Mesenchymal stem cell (in vitro differentiated cells and primary cell): ENCODE results near the gene ELAVL1.

Experiments
- DNase-seq: peaks from one replicate; pipeline ENCODE4 v3.0.0-alpha.2; 2013
- H2AFZ ChIP-seq: one replicate; pipeline ENCODE4 v1.6.1; 2013; ENCODE audit warnings: low read depth, mild to moderate bottlenecking, control low read depth, inconsistent platforms, low read length, moderate library complexity
- H2AK5ac ChIP-seq: 2 replicates; pipeline ENCODE4 v1.6.1; 2013; ENCODE audit warnings: low read length, moderate library complexity, mild to moderate bottlenecking, inconsistent platforms; ENCODE audit not compliant: severe bottlenecking
- H2BK120ac ChIP-seq: one replicate; pipeline ENCODE4 v1.6.1; 2013; ENCODE audit warnings: low read depth, mild to moderate bottlenecking, inconsistent platforms, low read length, moderate library complexity
- H2BK12ac ChIP-seq, 2 experiments: one replicate each; pipeline ENCODE4 v1.6.1; 2013; ENCODE audit warnings: inconsistent platforms in 2 of 2, low read length in 2 of 2, mild to moderate bottlenecking in 2 of 2, moderate library complexity in 2 of 2, control low read depth in 1 of 2
- H2BK15ac ChIP-seq: one replicate; pipeline ENCODE4 v1.6.1; 2013; ENCODE audit warnings: mild to moderate bottlenecking, low read depth, inconsistent platforms; ENCODE audit not compliant: poor library complexity, severe bottlenecking
- H2BK5ac ChIP-seq: 2 replicates; pipeline ENCODE4 v1.6.1; 2013; ENCODE audit warnings: low read depth, mild to moderate bottlenecking, low read length, control low read depth, inconsistent platforms; ENCODE audit not compliant: poor library complexity, severe bottlenecking
- H3K14ac ChIP-seq, 2 experiments: one replicate each; pipeline ENCODE4 v1.6.1; 2013; ENCODE audit warnings: inconsistent platforms in 2 of 2, low read length in 2 of 2, control low read depth in 1 of 2, mild to moderate bottlenecking in 1 of 2, moderate library complexity in 1 of 2
- H3K18ac ChIP-seq, 2 experiments: one replicate each; pipeline ENCODE4 v1.6.1; 2013; ENCODE audit warnings: inconsistent platforms in 2 of 2, low read length in 2 of 2, control low read depth in 1 of 2, low read depth in 1 of 2, mild to moderate bottlenecking in 1 of 2
- H3K23ac ChIP-seq, 2 experiments: one replicate each; pipeline ENCODE4 v1.6.1; 2013; ENCODE audit warnings: inconsistent platforms in 2 of 2, low read length in 2 of 2, mild to moderate bottlenecking in 2 of 2, moderate library complexity in 2 of 2, control low read depth in 1 of 2
- H3K27ac ChIP-seq: 2 replicates; pipeline ENCODE4 v1.5.1; 2013; ENCODE audit warnings: mild to moderate bottlenecking, moderate library complexity, low read length, control low read depth, inconsistent platforms; ENCODE audit not compliant: poor library complexity, severe bottlenecking
- H3K27me3 ChIP-seq, 2 experiments: 2 replicates each; pipeline versions ENCODE4 v1.6.1 to v1.7.0; 2013; ENCODE audit warnings: low read length in 2 of 2, mild to moderate bottlenecking in 2 of 2, moderate library complexity in 2 of 2, control low read depth in 1 of 2, inconsistent platforms in 1 of 2; ENCODE audit not compliant: control insufficient read depth in 1 of 2, insufficient read depth in 1 of 2
- H3K36me3 ChIP-seq, 2 experiments: 2 replicates each; pipeline versions ENCODE4 v1.6.1 to v1.7.0; 2013; ENCODE audit warnings: low read length in 2 of 2, control low read depth in 1 of 2, inconsistent platforms in 1 of 2, low read depth in 1 of 2, mild to moderate bottlenecking in 1 of 2; ENCODE audit not compliant: insufficient read depth in 2 of 2, control insufficient read depth in 1 of 2
- H3K4ac ChIP-seq, 2 experiments: one replicate each; pipeline ENCODE4 v1.6.1; 2013; ENCODE audit warnings: inconsistent platforms in 2 of 2, low read length in 2 of 2, mild to moderate bottlenecking in 2 of 2, moderate library complexity in 2 of 2, control low read depth in 1 of 2, low read depth in 1 of 2
- H3K4me1 ChIP-seq: 2 replicates; pipeline ENCODE4 v1.6.1; 2013; ENCODE audit warnings: low read depth, low read length, control low read depth; ENCODE audit not compliant: control insufficient read depth, insufficient read depth
- H3K4me2 ChIP-seq: 2 replicates; pipeline ENCODE4 v1.6.1; 2013; ENCODE audit warnings: low read length, mild to moderate bottlenecking, inconsistent platforms; ENCODE audit not compliant: poor library complexity, severe bottlenecking
- H3K4me3 ChIP-seq, 2 experiments: 2 replicates each; pipeline versions ENCODE4 v1.5.1 to v1.7.0; 2013; ENCODE audit warnings: low read length in 2 of 2, mild to moderate bottlenecking in 2 of 2, control low read depth in 1 of 2, low read depth in 1 of 2; ENCODE audit not compliant: insufficient read depth in 1 of 2
- H3K79me1 ChIP-seq: replicated peaks from 2 replicates; pipeline ENCODE4 v1.6.1; 2013; ENCODE audit warnings: mild to moderate bottlenecking, control low read depth, low read length, inconsistent platforms; ENCODE audit not compliant: poor library complexity, severe bottlenecking
- H3K9ac ChIP-seq: 2 replicates; pipeline ENCODE4 v1.7.0; 2013; ENCODE audit warnings: mild to moderate bottlenecking, low read length, moderate library complexity
- H3K9me3 ChIP-seq: 2 replicates; pipeline ENCODE4 v1.7.0; 2013; ENCODE audit warnings: mild to moderate bottlenecking, low read length; ENCODE audit not compliant: control insufficient read depth
- H4K8ac ChIP-seq: one replicate; pipeline ENCODE4 v1.6.1; 2013; ENCODE audit warnings: inconsistent platforms, mild to moderate bottlenecking, low read length, moderate library complexity
- H4K91ac ChIP-seq: one replicate; pipeline ENCODE4 v1.6.1; 2013; ENCODE audit warnings: mild to moderate bottlenecking, low read length, inconsistent platforms
- WGBS: methylation state at CpG from one replicate; pipeline ENCODE4 v1.1.7; 2013; ENCODE audit warnings: mixed read lengths; 5-methylcytosine and 5-hydroxymethylcytosine counted together

Gene ELAVL1

GRCh38 chr19:7965259-7965841 is 40.1 kb downstream of the ELAVL1 start:
- no peaks in the 10 kb centered on the region for H3K9me3 ChIP-seq
- no peak overlapping the region for H3K4ac ChIP-seq
- H2BK15ac ChIP-seq, result no peak overlapping the region
- peaks cover 11% of the 10 kb centered on the region for H3K4me1 ChIP-seq
- H3K4me2 ChIP-seq, result no peak overlapping the region
- no peak overlapping the region for H3K27ac ChIP-seq
- H3K27me3 ChIP-seq, result no peaks in the 10 kb centered on the region
- DNase-seq, result no peak
- no peak overlapping the region for H3K9ac ChIP-seq
- H3K18ac ChIP-seq, result no peak overlapping the region
- H4K91ac ChIP-seq, result no peak overlapping the region
- no peak overlapping the region for H2AK5ac ChIP-seq
- peaks cover 54% of the 10 kb centered on the region for H3K79me1 ChIP-seq
- no peak overlapping the region for H3K4me3 ChIP-seq
- H3K23ac ChIP-seq, result no peak overlapping the region
- H2BK120ac ChIP-seq, result no peak overlapping the region
- H2BK5ac ChIP-seq, result no peak overlapping the region
- H2BK12ac ChIP-seq, result no peak overlapping the region
- no peak overlapping the region for H4K8ac ChIP-seq
- H3K36me3 ChIP-seq, result peaks cover 69 to 89% of the 10 kb centered on the region in 2 experiments
- H3K14ac ChIP-seq, result no peak overlapping the region
- no peak overlapping the region for H2AFZ ChIP-seq
- WGBS, result 94% methylated on average over 12 of the region's 12 CpGs

GRCh38 chr19:7963566-7963965 is 41.9 kb downstream of the ELAVL1 start:
- H2BK5ac ChIP-seq, result no peak overlapping the region
- DNase-seq, result no peak
- H3K23ac ChIP-seq, result no peak overlapping the region
- H3K4me3 ChIP-seq, result no peak overlapping the region
- no peak overlapping the region for H2AK5ac ChIP-seq
- over 99% methylated on average over 25 of the region's 25 CpGs for WGBS
- no peak overlapping the region for H3K4ac ChIP-seq
- H2BK120ac ChIP-seq, result no peak overlapping the region
- H2AFZ ChIP-seq, result no peak overlapping the region
- H3K9ac ChIP-seq, result no peak overlapping the region
- no peak overlapping the region for H2BK15ac ChIP-seq
- H3K4me2 ChIP-seq, result no peak overlapping the region
- no peak overlapping the region for H3K18ac ChIP-seq
- H3K14ac ChIP-seq, result no peak overlapping the region
- H4K8ac ChIP-seq, result no peak overlapping the region
- H3K9me3 ChIP-seq, result no peaks in the 10 kb centered on the region
- H3K4me1 ChIP-seq, result peaks cover 11% of the 10 kb centered on the region
- H4K91ac ChIP-seq, result no peak overlapping the region
- H3K36me3 ChIP-seq, result peaks cover 63 to 91% of the 10 kb centered on the region in 2 experiments
- no peaks in the 10 kb centered on the region for H3K27me3 ChIP-seq
- peaks cover 53% of the 10 kb centered on the region for H3K79me1 ChIP-seq
- no peak overlapping the region for H2BK12ac ChIP-seq
- H3K27ac ChIP-seq, result no peak overlapping the region

GRCh38 chr19:7962644-7963268 is 42.7 kb downstream of the ELAVL1 start:
- no peak overlapping the region for H3K18ac ChIP-seq
- H2BK120ac ChIP-seq, result no peak overlapping the region
- H3K9ac ChIP-seq, result no peak overlapping the region
- no peak overlapping the region for H2AK5ac ChIP-seq
- no peaks in the 10 kb centered on the region for H3K27me3 ChIP-seq
- no peak overlapping the region for H4K8ac ChIP-seq
- no peak for DNase-seq
- H3K4me2 ChIP-seq, result no peak overlapping the region
- peaks cover 11% of the 10 kb centered on the region for H3K4me1 ChIP-seq
- peaks cover 50% of the 10 kb centered on the region for H3K79me1 ChIP-seq
- H3K23ac ChIP-seq, result no peak overlapping the region
- no peak overlapping the region for H3K14ac ChIP-seq
- H3K27ac ChIP-seq, result peak overlapping the region; percentile 17
- H3K36me3 ChIP-seq, result peaks cover 62 to 87% of the 10 kb centered on the region in 2 experiments
- no peak overlapping the region for H3K4me3 ChIP-seq
- H3K9me3 ChIP-seq, result no peaks in the 10 kb centered on the region
- H2BK15ac ChIP-seq, result no peak overlapping the region
- no peak overlapping the region for H2BK5ac ChIP-seq
- no peak overlapping the region for H3K4ac ChIP-seq
- no peak overlapping the region for H2AFZ ChIP-seq
- H2BK12ac ChIP-seq, result no peak overlapping the region
- 97% methylated on average over 19 of the region's 22 CpGs for WGBS
- no peak overlapping the region for H4K91ac ChIP-seq

GRCh38 chr19:7961920-7962626 is 43.4 kb downstream of the ELAVL1 start:
- Histone ChIP-seq H2BK12ac (no peak overlapping the region), H3K4me3 (no peak overlapping the region), H2BK5ac (no peak overlapping the region), H2BK120ac (no peak overlapping the region), H2AK5ac (no peak overlapping the region), H2AFZ (no peak overlapping the region), H3K36me3 (peaks cover 62 to 83% of the 10 kb centered on the region in 2 experiments), H3K14ac (no peak overlapping the region), H3K79me1 (peaks cover 44% of the 10 kb centered on the region), H3K23ac (no peak overlapping the region), H3K4me2 (no peak overlapping the region), H4K8ac (no peak overlapping the region), H4K91ac (no peak overlapping the region), H3K27ac (peak overlapping the region; percentile 63), H3K9ac (no peak overlapping the region), H2BK15ac (no peak overlapping the region), H3K27me3 (no peaks in the 10 kb centered on the region), H3K4me1 (peaks cover 11% of the 10 kb centered on the region), H3K9me3 (no peaks in the 10 kb centered on the region), H3K4ac (no peak overlapping the region), H3K18ac (no peak overlapping the region)
- 95% methylated on average over 10 of the region's 13 CpGs for WGBS
- no peak for DNase-seq
